Activated naive CD8-positive, alpha-beta T cell treated with anti-CD3 and anti-CD28 coated beads, Interleukin-2, amount 10 ng/mL, durations not matched to agents 7 days and 5 days (primary cell): ENCODE data around the gene VNN1. TPM values are rescaled to one million over a fixed set of nuclear protein-coding genes. Genes with fewer than 3 reads are reported as not detected.
A peak's percentile ranks its signal among the peaks of the same experiment; 100 is the strongest.
"Not testable (repeated sequence)": the region's sequence is repeated elsewhere in the genome, so short reads cannot be mapped to it uniquely, and the experiment has no call there.

Experiments used
- ATAC-seq: fragments of 150-1000 bp; cut with Tn5 transposase; one replicate; pipeline ENCODE4 v1.10.0; 2021; ENCODE audit warnings: low read depth, moderate library complexity
- POLR2A ChIA-PET: fragments of 350-600 bp; sonication (Branson Sonifier 250); formaldehyde crosslinking; loops from one replicate; lab custom pipeline; 2021; ENCODE audit warnings: antibody characterized with exemption; lab: Charles Lee
- DNase-seq: peaks from one replicate; pipeline ENCODE4 v3.0.0; 2021
- H3K27ac Mint-ChIP-seq: one replicate; pipeline ENCODE4 v1.8.0; 2022; ENCODE audit warnings: mild to moderate bottlenecking, mixed read lengths
- H3K27me3 Mint-ChIP-seq: one replicate; pipeline ENCODE4 v1.8.0; 2022; ENCODE audit warnings: mild to moderate bottlenecking, moderate library complexity, mixed read lengths
- H3K36me3 Mint-ChIP-seq: one replicate; pipeline ENCODE4 v1.8.0; 2021; ENCODE audit warnings: mild to moderate bottlenecking, mixed read lengths
- H3K4me1 Mint-ChIP-seq: one replicate; pipeline ENCODE4 v1.8.0; 2021; ENCODE audit warnings: mixed read lengths
- H3K4me3 Mint-ChIP-seq: one replicate; pipeline ENCODE4 v1.8.0; 2022; ENCODE audit warnings: mild to moderate bottlenecking, moderate library complexity, mixed read lengths
- H3K9me3 Mint-ChIP-seq: one replicate; pipeline ENCODE4 v1.8.0; 2021; ENCODE audit warnings: mixed read lengths
- total RNA-seq, 2 experiments: library from RNA; stranded (reverse); gene quantifications; one replicate each; pipeline ENCODE4 v1.2.3, GENCODE V29; 2021

Gene VNN1
- total RNA-seq, 2 experiments from 2014 or later: not detected

GRCh38 chr6:132679094-132679493 lies 34.8 kb downstream of the VNN1 start:
- H3K36me3 Mint-ChIP-seq, H3K27ac Mint-ChIP-seq, DNase-seq, H3K9me3 Mint-ChIP-seq, ATAC-seq, POLR2A ChIA-PET, H3K4me3 Mint-ChIP-seq: not testable (repeated sequence)
- H3K4me1 Mint-ChIP-seq: peaks cover 22% of the 10 kb centered on the region
- peaks cover 19% of the 10 kb centered on the region for H3K27me3 Mint-ChIP-seq

GRCh38 chr6:132675749-132676148 lies 38.1 kb downstream of the VNN1 start:
- peak; percentile 66 for ATAC-seq
- POLR2A ChIA-PET: interaction anchor here (1.5 kb wide), 1 partner anchor 139 kb away, joined by 3 read pairs; the partner anchor contains the start of gene RPS12
- H3K4me3 Mint-ChIP-seq: peak overlapping the region; percentile 47
- peaks cover 21% of the 10 kb centered on the region for H3K27me3 Mint-ChIP-seq
- no peak for DNase-seq
- peaks cover 3% of the 10 kb centered on the region for H3K36me3 Mint-ChIP-seq
- no peak overlapping the region for H3K27ac Mint-ChIP-seq
- peaks cover 22% of the 10 kb centered on the region for H3K4me1 Mint-ChIP-seq
- peaks cover 2% of the 10 kb centered on the region for H3K9me3 Mint-ChIP-seq

- Mint-ChIP-seq H3K9me3 (peaks cover 2% of the 10 kb centered on the region), H3K4me1 (peaks cover 23% of the 10 kb centered on the region), H3K36me3 (peaks cover 3% of the 10 kb centered on the region), H3K4me3 (peak overlapping the region; percentile 33), H3K27ac (peak overlapping the region; percentile 63), H3K27me3 (peaks cover 21% of the 10 kb centered on the region)
- DNase-seq (no peak), ATAC-seq (no peak)
- POLR2A ChIA-PET: interaction anchor here (1.5 kb wide), 1 partner anchor 140 kb away, joined by 3 read pairs; the partner anchor contains the start of gene RPS12
Measured at GRCh38 chr6:132675002-132675401, 38.9 kb downstream of the VNN1 start.

- POLR2A ChIA-PET: interaction anchor here (1.3 kb wide), 1 partner anchor 141 kb away, joined by 5 read pairs; the partner anchor contains the start of gene RPS12
- H3K36me3 Mint-ChIP-seq: peaks cover 3% of the 10 kb centered on the region
- peaks cover 2% of the 10 kb centered on the region for H3K9me3 Mint-ChIP-seq
- no peak overlapping the region for H3K27ac Mint-ChIP-seq
- H3K4me3 Mint-ChIP-seq: no peak overlapping the region
- peaks cover 22% of the 10 kb centered on the region for H3K4me1 Mint-ChIP-seq
- DNase-seq (no peak), ATAC-seq (no peak)
- H3K27me3 Mint-ChIP-seq: peaks cover 21% of the 10 kb centered on the region
Measured at GRCh38 chr6:132673376-132674094, 40.3 kb downstream of the VNN1 start.

GRCh38 chr6:132671295-132671694 lies 42.6 kb downstream of the VNN1 start:
- DNase-seq (no peak), ATAC-seq (no peak)
- H3K9me3 Mint-ChIP-seq: no peaks in the 10 kb centered on the region
- no peak overlapping the region for H3K27ac Mint-ChIP-seq
- no peak overlapping the region for H3K4me3 Mint-ChIP-seq
- no peaks in the 10 kb centered on the region for H3K36me3 Mint-ChIP-seq
- peaks cover 16% of the 10 kb centered on the region for H3K27me3 Mint-ChIP-seq
- POLR2A ChIA-PET: interaction anchor here (1.0 kb wide), 1 partner anchor 144 kb away, joined by 3 read pairs; no protein-coding TSS in a partner anchor
- H3K4me1 Mint-ChIP-seq: peaks cover 17% of the 10 kb centered on the region

GRCh38 chr6:132669690-132670291 lies 44.1 kb downstream of the VNN1 start:
- no peak for DNase-seq
- POLR2A ChIA-PET: no interaction called here
- peaks cover 6% of the 10 kb centered on the region for H3K4me1 Mint-ChIP-seq
- H3K27ac Mint-ChIP-seq: no peak overlapping the region
- H3K9me3 Mint-ChIP-seq: no peaks in the 10 kb centered on the region
- peaks cover 12% of the 10 kb centered on the region for H3K27me3 Mint-ChIP-seq
- H3K36me3 Mint-ChIP-seq: no peaks in the 10 kb centered on the region
- ATAC-seq: peak; percentile 47
- peak overlapping the region; percentile 39 for H3K4me3 Mint-ChIP-seq

GRCh38 chr6:132666118-132666517 lies 47.7 kb downstream of the VNN1 start:
- Mint-ChIP-seq H3K4me1 (peaks cover 4% of the 10 kb centered on the region), H3K36me3 (no peaks in the 10 kb centered on the region), H3K4me3 (no peak overlapping the region), H3K27ac (no peak overlapping the region), H3K9me3 (no peaks in the 10 kb centered on the region), H3K27me3 (peaks cover 6% of the 10 kb centered on the region)
- DNase-seq (no peak), ATAC-seq (no peak)
- POLR2A ChIA-PET: no interaction called here

GRCh38 chr6:132664309-132665034 lies 49.4 kb downstream of the VNN1 start:
- POLR2A ChIA-PET: no interaction called here
- no peaks in the 10 kb centered on the region for H3K9me3 Mint-ChIP-seq

GRCh38 chr6:132663661-132664060 lies 50.2 kb downstream of the VNN1 start:
- ATAC-seq (no peak), DNase-seq (no peak)
- no peaks in the 10 kb centered on the region for H3K36me3 Mint-ChIP-seq
- H3K27ac Mint-ChIP-seq: no peak overlapping the region
- H3K27me3 Mint-ChIP-seq: peaks cover 3% of the 10 kb centered on the region
- H3K4me3 Mint-ChIP-seq: no peak overlapping the region
- no peaks in the 10 kb centered on the region for H3K4me1 Mint-ChIP-seq
- H3K9me3 Mint-ChIP-seq: no peaks in the 10 kb centered on the region
- POLR2A ChIA-PET: no interaction called here

More at GRCh38 chr6:132664309-132665034, 49.4 kb downstream of the VNN1 start:
- no peak overlapping the region for H3K27ac Mint-ChIP-seq
- no peaks in the 10 kb centered on the region for H3K4me1 Mint-ChIP-seq
- ATAC-seq (no peak), DNase-seq (no peak)
- peaks cover 3% of the 10 kb centered on the region for H3K27me3 Mint-ChIP-seq
- no peak overlapping the region for H3K4me3 Mint-ChIP-seq
- H3K36me3 Mint-ChIP-seq: no peaks in the 10 kb centered on the region

GRCh38 chr6:132661906-132662305 lies 51.9 kb downstream of the VNN1 start:
- peaks cover 3% of the 10 kb centered on the region for H3K27me3 Mint-ChIP-seq
- POLR2A ChIA-PET: no interaction called here
- ATAC-seq (no peak), DNase-seq (no peak)
- no peak overlapping the region for H3K4me3 Mint-ChIP-seq
- no peaks in the 10 kb centered on the region for H3K4me1 Mint-ChIP-seq
- H3K27ac Mint-ChIP-seq: no peak overlapping the region
- H3K36me3 Mint-ChIP-seq: no peaks in the 10 kb centered on the region
- H3K9me3 Mint-ChIP-seq: no peaks in the 10 kb centered on the region

GRCh38 chr6:132659082-132659481 lies 54.8 kb downstream of the VNN1 start, which contains the start of gene TAAR1:
Gene TAAR1, minus strand, starts transcription at chr6:132659182. Its CDS starts 13,179 bp downstream, at chr6:132646003.
- Mint-ChIP-seq H3K4me1 (no peaks in the 10 kb centered on the region), H3K27me3 (peaks cover 9% of the 10 kb centered on the region), H3K9me3 (no peaks in the 10 kb centered on the region), H3K36me3 (peaks cover 2% of the 10 kb centered on the region), H3K27ac (no peak within 1 kb of the TSS), H3K4me3 (no peak within 1 kb of the TSS)
- no peak for ATAC-seq
- POLR2A ChIA-PET: no interaction called here
- no peak for DNase-seq

- no peak overlapping the region for H3K27ac Mint-ChIP-seq
- H3K36me3 Mint-ChIP-seq: peaks cover 2% of the 10 kb centered on the region
- H3K9me3 Mint-ChIP-seq: no peaks in the 10 kb centered on the region
- H3K27me3 Mint-ChIP-seq: peaks cover 7% of the 10 kb centered on the region
- no peak for ATAC-seq
- H3K4me1 Mint-ChIP-seq: peaks cover 6% of the 10 kb centered on the region
- no peak for DNase-seq
- H3K4me3 Mint-ChIP-seq: no peak overlapping the region
- POLR2A ChIA-PET: no interaction called here
Measured at GRCh38 chr6:132651062-132651461, 62.8 kb downstream of the VNN1 start.

- ATAC-seq: no peak
- H3K4me3 Mint-ChIP-seq: no peak overlapping the region
- no peak for DNase-seq
- POLR2A ChIA-PET: no interaction called here
- H3K27me3 Mint-ChIP-seq: peaks cover 10% of the 10 kb centered on the region
- no peaks in the 10 kb centered on the region for H3K9me3 Mint-ChIP-seq
- H3K36me3 Mint-ChIP-seq: no peaks in the 10 kb centered on the region
- no peak overlapping the region for H3K27ac Mint-ChIP-seq
- H3K4me1 Mint-ChIP-seq: peaks cover 6% of the 10 kb centered on the region
Measured at GRCh38 chr6:132650429-132650828, 63.4 kb downstream of the VNN1 start.
